NCI-H1092 treated with DMSO at 0.1 percent for 48 hours (cell line): ENCODE results near the gene PEAK1.

Experiments used
- DNase-seq: peaks from one replicate; lab custom pipeline; 2025; lab: John Stamatoyannopoulos, UW

Gene PEAK1

DNA sequence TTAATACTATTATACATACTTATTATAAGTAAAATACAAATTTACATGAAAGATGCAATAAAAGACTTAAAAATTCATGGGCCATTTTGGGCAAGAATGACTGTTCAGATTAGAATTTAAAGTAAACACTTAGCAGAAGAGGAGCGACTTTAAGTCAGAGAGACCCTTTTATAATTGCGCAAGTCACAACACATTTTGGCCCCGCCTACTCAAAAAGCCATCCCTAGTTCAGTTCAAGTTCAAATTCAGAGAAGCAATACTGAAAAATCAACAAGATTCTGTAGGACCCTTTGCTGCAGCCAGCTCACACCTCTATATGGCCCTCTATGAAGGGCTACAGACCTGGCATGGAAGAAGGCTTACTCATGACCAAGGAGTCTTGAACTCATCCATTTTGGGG lies 64.6 kb downstream of the PEAK1 start:
- DNase-seq = no peak

DNA sequence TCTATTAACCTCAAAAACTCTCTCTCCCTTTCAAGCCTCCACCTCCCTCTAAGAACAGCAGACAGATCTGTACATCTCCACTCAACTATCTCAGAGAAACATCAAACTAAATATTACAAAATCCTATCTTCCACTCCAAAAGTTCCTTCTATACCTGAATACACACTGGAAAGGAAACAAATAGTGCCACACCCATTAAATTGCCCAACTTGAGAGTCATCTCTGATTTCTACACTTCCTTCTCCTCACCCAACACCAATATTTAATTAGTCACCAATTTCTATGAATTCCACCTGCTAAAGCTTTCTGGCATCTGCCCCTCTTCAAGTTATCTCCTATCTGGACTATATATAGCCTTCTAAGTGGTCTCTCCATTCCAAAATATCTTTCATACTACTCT lies 65.8 kb downstream of the PEAK1 start:
- no peak for DNase-seq

DNA sequence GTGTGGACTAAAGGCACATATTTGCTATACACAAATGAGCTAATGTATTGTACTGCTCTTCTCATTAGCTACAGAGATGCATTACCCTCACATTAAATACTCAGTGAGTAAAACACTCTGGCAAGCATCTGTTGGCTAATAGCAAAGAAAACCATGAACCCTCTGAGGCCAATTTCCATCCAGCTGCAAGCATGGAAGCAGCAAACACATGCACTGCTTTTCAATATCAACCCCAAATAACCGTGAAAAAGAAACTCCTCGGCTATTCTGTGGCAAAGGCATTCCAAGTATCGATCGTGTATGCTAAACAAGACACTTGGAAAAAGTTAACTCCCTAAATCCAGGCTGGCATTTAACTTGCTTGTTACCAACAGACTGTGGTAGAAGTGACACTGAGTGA lies 67.0 kb downstream of the PEAK1 start:
- DNase-seq = peak; percentile 46

DNA sequence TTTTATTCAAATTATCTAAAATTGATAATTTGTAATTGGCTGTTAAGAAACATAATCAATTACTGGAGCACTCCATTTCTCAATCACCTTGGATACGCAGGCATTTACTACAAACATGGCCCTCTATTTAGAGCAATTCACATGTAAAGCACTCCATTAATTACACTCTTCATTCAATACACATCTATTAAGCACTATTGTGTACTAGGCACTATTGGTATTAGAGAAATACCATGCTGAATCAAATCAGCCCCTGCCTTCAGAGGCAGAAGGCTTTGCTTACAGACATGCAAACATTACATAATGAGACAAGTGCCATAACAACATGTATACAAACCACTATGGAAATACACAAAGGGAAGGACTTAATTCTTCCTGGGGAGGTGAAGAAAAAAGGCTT lies 69.1 kb downstream of the PEAK1 start:
- no peak for DNase-seq

DNA sequence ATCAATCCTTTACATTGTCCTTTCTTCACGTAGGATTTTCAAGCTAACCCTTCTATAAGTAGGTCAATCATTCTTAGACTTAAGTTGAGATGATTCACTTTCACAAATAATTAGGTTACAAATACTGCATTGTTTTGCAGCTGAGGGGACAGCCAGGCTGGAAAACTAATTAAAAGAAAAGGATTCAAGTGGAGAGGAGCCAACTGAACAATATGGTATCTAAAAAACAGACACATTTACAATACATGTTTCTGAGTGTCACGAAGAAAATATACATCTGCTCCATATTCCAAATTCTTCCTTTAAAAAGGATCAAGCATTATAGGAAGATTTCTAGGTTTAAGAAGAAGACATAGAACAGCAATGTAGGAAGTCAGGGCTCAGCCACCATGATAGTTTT lies 70.2 kb downstream of the PEAK1 start:
- no peak for DNase-seq

DNA sequence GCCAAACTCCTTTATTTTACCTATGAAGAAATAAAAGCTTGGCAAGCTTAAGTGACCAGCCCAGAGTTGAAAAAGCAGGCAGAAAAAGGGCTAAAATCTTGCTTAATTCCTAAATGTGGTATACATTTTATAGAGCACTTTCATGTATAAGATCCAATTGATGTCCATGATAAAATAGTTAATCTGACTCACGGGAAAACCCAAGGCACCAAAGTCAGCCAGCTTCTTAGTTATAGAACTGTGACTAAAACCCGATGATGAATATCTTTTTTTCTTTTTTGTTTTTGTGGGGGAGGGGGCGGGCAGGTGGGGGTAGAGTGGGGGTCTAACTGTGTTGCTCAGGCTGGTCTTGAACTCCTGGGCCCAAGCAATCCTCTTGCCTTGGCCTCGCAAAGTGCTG lies 71.4 kb downstream of the PEAK1 start:
- DNase-seq = no peak

DNA sequence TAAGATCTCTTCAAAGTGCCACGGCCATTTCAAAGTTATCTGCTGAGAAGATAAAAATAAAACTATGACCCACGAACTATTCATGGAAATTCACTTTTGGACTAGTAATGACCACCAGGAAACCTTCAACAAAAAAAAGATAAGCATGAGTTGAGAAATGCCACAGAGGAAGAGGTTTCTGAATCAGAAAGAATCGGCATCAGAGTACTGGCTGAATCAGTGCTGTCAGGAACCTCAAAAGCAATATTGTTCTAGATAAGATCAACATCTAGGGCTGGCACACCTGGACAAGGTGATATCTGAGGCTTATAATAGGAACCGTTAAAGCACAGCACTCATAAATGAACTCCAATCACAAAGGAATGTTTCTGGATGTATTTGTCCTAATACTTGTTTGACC lies 72.7 kb downstream of the PEAK1 start:
- no peak for DNase-seq

DNA sequence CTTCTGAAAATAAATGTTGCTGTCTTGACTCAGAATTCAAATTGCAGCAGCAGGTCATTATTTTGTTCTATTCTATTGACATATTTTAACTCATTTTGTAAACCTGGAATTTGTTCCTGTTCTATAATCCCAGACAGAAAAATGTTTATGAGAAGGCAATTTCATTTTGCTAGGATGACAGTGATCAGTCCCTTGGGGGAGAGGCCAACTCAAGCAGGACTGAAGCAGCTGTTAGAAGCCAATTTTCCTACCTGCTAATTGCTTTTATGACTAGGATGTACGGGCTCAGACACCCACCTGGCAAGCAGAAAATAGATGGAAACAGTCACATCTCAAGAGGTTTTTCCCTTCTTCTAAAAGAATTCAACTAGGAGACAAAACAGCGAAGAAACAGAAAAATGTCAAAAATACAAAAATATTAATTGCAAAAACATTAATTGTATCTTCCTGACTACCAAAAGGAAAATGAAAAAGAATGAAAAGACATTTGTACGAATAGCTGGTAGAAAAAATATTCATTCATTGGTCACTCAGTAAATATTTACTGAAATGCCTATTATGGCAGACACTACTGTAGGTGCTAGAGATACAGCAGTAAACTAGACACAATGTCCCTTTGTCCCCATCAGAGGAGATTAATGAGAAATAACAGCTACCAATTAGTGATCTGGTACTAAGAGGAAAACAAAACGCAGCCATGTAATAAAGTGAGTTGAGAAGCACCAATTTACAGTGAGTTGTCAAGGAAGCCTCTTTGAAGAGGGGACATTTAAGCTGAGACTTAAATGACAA lies 73.5 kb downstream of the PEAK1 start:
- DNase-seq = peak; percentile 4

DNA sequence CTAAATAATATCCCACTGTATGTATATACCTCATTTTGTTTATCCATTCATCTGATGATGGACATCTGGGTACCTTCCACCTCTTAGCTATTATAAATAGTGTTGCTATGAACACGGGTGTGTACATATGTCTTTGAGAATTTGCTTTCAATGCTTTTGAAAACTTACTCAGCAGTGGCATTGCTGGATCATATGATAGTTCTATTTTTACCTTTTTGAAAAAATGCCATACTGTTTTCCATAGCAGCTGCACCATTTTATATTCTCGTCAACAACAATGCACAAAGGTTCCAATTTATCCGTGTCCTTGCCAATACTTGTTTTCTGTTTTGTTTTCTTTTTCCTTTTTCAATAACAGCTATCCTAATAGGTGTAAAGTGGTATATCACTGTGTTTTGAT lies 77.1 kb downstream of the PEAK1 start:
- no peak for DNase-seq

DNA sequence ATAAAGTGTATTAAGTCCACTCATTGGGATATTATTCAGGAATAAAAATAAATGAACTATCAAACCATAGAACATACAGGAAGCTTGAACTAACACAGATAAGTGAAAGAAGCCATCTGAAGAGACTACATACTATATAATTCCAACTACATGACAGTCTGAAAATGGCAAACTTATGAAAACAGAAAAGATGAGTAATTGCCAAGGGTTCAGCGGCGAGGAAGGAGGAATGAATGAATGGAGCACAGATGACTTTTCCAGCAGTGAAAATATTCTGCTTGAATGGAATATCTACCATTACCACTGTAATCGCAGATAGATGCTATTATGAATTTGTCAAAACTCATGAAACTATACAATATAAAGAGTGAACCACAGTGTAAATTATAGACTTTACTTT lies 79.7 kb downstream of the PEAK1 start:
- DNase-seq = no peak

DNA sequence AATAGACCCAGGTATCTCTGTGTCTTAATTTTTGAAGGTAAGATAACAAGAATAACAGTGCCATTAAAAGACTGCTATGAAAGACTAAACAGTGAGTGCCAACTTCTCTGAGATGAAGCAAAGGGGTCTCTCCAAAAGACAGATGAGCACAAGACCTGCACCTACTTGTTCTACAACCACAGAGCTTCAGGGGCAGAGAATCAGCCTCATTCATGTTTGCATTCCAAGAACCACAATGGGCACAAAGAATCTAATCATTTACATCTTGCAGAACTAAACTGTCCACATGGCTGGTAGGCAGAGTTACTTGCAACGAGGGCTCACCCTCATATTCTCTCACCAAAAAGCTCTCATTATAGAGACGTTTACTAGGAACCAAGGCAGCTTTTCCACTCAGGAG lies 83.9 kb downstream of the PEAK1 start:
- no peak for DNase-seq

DNA sequence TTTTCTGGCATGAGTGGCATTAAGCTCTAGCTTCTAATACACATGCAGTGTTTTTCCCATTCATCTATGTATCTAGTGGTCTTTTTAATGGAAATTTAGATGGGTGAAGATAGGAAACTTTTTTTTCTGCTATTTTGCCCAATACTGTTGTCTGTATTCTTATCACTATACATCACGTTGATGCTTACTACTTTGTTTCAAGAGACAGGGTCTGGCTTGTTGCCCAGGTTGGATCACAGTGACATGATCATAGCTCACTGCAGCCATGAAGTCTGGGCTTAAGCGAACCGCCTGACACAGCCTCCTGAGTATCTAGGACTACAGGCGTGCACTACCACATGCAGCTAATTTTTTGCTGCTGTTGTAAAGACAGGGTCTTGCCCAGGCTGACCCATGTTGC lies 84.6 kb downstream of the PEAK1 start:
- DNase-seq = no peak

DNA sequence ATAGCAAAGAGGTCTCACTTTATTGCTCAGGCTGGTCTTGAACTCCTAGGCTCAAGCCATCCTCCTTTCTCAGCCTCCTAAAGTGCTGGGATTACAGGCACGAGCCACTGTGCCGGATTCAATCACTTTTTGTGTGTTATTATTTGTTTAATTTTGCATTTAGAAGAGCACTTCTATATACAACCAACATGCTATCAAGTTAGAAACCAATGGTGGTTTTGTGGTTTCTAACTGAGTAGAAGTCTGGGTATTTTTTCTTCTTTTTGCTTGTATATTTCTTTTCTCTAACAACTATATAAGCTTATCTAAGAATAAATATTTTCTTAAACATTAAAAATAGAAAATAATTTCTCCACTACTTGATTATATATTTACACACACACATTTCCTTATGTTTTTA lies 86.7 kb downstream of the PEAK1 start:
- DNase-seq = no peak

DNA sequence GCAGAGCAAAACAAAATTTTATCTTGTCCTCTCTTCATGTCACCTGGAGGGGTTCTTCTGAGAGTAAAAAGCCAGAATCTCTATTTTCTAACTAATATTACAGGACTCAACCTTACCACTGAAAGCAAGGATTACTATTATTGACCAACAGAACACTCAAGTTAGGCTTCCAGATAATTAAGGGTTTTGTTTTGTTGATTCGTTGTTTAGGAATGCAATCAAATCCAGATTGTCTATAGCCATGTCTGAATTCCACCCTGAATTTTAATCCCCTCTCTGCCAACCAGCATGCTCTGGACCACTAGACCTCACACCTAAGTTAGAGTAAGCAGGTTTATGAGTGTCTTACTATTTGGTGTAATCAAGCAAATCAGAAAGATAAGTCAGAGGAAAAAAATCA lies 90.7 kb downstream of the PEAK1 start:
- DNase-seq = no peak

DNA sequence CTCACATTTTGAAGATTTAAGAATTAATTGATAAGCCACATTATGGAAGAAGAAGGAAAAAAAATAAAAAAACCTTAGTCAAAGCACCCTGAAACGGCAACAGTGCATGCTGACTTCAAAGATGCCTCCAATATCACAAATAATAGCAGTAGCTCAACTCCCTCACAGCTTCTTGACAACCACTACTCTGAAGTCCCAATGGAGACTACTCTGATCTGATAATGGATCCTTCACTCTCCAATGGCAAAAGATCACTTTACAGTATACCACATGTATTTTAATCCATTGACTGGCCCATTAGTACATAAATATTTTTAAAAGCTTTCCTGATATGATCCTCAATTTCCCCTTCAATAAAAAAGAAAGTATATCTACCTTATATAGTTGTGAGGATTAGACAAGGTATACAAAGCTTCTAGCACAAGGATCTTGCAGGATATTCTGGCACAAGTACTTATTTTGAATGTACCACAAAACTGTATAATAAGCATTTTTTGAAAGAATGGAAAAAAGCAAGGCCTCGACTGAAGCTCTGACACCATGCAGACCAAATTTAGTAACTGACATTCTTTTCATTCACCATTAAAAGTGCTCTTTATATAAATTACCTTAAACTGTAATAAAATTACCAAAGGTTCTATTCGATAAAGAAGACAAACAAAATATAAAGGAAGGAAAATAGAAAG lies 91.9 kb downstream of the PEAK1 start:
- no peak for DNase-seq

DNA sequence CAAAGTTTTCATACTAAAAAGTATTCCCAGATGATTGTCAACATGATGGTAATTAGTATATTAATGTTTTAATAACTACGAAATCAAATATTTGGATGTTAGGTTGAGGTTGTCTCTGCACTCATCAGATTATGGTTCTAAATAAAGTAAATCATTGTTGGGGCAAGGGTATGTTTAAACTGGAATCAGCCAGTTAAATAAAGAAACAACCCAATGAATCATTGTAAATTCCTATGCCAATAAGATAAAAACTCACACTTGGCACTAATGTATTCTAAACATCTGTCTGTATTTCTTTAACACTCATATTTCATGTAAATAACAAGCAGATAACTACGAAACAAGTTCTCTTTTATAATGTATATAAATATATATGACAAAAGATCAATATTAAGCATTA lies 92.7 kb downstream of the PEAK1 start:
- no peak for DNase-seq

DNA sequence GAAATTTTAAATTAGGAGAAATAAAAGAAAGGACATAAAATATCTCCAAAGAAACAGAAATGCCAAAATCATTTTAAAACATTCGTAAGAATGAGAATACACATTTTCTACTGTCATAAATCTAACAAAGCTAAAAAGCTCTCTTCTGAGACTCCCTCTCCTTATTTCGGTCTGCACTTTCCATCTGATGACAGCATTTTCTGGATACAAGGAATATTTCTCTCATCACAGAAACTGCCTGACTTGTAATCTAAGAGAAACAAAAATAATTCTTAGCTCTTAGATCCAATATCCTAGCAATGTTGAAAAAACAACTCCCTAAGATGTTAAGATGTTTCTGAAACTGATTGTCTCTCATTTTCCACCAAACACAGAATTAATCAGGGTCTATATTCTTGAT lies 93.5 kb downstream of the PEAK1 start:
- DNase-seq = no peak

DNA sequence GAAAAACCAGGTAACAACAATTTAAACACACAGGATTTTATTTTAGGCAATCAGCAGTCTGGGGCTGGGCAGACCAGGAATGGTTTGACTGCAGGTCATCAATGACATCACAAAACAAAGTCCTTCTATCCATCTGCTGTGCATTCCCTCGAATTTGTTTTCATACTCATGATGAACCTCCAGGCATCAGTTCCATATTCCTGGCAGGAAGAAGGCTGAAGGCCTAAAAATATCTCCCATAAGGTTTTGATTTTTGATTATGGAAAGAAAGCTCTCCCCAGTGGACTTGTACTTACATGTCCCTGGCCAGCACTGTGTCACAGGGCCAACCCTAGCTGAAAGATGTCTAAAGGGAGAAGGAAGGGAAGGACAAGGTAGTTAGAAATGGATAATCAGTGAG lies 107.4 kb downstream of the PEAK1 start:
- no peak for DNase-seq

DNA sequence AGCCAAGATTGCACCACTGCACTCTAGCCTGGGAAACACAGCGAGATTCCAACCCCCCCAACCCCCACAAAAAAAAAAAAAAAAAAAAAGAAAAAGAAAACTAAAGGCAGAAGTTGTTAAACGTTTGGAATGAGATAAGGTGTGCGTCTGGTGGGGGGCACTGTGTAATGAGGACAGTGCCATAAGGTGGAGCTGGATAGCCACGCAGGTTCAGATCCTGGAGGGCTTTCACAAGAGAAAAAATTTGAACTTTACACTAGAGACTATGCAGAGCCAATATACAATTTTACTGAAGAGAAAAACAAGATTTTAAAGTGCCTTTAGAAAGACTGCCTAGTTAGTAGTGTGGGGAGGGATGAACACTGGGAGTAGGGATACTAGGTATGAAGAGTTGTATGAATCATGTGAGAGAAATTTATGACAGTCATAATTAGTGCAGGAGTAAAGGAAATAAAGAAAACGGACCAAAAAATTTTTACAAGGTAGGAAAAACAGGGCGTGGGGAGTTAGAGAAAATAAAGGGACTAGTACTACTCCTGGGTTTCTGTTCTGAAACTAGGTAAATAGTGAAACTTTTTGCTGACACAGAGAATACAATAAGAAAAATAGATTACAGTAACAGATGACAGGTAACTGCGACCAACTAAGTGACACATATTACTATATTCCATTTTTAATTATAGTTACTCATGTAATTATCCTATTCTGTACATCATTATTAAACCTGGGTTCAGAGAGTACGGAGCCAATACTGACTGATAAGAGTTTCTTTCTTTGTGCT lies 108.1 kb downstream of the PEAK1 start:
- no peak for DNase-seq

DNA sequence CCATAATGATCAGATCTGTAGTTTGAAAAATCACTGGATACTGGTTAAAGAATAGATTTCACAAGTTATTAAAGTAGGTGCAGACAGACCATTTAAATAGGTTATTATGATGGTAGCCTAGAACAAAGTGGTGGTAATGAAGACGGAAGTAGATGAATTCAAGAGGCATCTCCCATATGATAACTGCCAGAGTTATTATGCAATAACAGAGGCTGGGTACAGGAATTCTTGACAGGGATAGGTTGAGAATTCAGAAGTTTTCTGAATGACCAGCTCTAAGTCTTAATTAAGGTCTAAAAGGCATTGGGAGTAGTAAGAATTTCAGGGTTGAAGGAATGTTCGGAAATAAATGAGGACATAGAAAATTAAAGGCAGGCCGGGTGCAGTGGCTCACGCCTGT lies 108.9 kb downstream of the PEAK1 start:
- DNase-seq = no peak

DNA sequence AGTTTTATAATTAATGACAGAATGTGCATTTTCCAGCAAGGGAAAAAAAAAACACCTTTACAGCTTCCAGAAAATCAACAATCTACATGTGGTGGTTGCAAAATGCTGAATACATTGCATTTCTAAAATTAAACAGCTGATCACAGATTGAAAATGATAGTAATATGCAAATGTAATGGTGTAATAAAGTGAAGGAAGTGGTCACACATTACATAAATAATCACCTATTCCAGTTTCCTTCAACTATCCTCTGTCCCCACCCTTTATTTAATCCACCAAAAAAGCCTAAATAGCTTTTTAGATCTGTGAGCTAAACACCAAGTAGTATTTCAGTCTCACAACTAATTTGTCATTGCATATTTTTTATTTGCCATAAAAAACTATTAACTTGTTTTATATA lies 110.5 kb downstream of the PEAK1 start:
- no peak for DNase-seq

DNA sequence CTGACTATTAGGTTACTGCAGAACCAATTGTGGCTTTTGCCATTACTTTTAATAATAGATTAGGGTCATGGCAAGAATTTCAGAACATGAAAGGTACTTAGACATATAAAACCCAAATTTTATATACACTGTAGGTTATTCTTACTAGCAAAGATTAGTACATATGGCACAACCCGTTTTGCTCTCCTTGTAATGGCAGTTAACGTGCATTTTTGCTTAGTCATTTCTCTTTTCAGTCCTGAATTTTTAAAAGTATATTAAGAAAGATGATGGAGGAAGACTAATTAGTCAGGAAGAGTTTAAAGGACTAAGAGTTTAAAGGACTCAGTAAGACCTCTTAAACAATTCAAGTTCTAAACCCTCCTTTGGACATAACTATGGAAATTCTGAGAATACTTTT lies 114.0 kb downstream of the PEAK1 start:
- DNase-seq = no peak

DNA sequence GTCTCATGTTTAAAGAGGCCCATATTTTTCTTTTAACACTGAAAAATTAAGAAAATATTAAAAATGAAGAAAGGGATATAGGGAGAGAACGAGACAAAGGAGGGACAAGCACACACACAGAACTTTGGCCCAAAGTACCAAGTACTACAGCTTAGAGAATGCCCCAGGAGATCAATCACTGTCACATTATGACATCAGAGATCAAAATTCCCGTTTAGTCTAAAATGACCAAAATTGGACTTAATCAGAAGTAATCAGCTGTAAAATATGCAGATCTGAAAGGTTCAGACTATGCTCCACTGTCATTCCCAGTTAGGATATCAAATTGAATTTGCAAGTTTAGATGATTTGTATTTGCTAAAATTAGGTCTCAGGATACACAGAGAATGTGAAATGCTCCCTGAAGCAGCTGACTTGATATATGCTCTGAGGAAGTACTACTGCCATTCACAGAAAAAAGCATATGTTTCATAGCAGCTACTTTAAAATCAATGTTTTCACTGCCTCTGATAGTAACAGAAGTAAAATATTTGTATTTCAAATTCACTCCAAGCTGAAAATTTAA lies 123.0 kb downstream of the PEAK1 start:
- no peak for DNase-seq
